Stimulated activated CD8-positive, alpha-beta memory T cell treated with anti-CD3 and anti-CD28 coated beads, Interleukin-7, amount 100 ng/mL, for 24 hours (primary cell): Measurements from ENCODE around the gene STPG2.

Experiments
- DNase-seq: peaks from one replicate; pipeline ENCODE4 v3.0.0-alpha.2; 2020; ENCODE audit warnings: low read depth

The STPG2 gene

GRCh38 chr4:98143001-98143899 is at the start of gene STPG2:
STPG2 (minus strand) TSS chr4:98143476.
- peak; percentile 79 for DNase-seq

DNA sequence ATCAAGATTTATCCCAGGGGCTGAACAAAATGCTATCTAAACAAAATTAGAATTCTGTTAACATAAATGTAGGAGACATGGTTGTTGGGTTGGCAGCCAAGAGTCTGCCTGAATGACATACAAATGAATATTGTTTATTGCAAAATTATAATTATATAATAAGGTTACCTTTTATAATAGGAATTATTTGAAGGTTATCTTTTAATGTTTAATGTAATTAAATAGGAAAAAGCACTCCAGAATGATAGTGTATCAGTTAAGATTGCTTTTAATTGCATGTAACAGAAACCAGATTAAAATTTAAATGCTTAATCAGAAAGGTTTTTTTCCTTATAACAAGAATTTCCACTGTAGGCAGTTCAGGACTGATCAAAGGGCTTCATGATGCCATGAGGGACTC is 42.0 kb upstream of the STPG2 start:
- no peak for DNase-seq

DNA sequence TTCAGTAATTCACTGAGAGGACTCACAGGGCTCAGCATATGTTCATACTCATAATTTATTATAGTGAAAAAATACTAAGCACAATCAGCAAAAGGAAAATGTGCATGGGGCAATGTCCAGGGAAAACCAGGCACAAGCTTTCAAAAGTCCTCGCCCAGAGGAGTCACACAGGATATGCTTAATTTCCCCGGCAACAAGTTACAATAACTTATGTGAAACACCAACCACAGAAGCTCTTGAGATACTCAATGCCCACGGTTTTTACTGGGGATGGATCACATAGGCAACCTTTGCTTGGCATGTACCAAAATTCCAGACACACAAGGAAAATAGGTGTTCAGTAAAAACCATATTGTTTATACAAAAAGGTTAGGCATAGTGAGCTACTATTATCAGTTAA is 38.5 kb upstream of the STPG2 start:
- DNase-seq, result no peak

DNA sequence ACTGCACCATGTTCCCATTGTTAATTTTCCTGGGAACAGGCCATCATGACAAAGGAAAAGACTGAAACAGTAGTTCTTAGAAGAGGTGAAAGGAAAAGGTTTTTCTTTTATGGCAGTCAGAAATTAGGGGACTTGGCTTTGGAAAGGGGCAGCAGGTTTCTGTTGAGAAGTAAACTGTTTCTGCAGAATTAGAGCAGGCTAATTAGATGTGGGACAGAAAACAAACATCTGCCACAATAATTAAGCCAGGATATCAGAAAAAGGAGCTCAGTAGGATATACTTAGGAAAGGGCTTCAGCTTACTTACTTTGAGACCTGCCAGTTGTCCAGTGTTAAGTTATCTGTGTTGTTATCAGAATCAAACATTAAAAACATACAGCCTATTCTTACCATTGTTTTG is 36.7 kb upstream of the STPG2 start:
- DNase-seq, result no peak

DNA sequence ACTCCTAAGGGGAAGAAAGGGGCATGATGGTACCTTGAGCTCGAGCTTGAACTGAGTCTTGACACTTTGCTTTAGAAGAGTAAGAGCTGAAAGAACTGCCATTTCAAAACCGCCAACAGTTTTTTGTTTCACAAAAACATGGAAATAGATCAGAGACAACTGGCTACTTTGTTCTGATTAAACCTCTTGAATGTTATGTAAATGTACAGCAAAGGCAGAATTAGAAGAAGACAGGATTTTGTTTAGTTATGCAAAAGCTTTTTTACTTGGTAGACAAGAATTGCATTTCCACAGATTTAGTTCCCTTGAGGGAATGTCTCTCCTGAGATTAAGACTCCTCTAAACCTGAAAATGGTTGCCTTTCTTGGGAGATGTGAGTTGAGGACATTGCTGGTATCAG is 33.3 kb upstream of the STPG2 start:
- DNase-seq, result no peak

DNA sequence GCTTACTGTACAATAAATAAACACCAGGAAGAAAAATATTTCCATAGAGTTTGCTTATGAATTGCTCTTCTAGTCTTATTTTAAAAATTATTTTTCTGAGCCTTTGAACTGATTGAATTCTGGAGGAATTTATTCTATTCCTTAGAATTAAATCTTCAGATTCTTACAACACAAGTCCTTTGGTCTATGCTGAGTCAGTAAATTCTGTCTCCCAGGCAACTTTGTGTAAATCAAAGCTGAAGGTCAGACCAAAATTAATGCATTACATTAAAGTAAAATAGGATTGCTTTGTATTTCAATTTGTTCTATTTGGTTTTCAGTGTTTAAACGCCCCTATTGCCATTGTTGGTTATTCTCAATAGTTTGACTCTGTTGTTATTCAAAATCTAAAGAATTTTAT is 26.8 kb upstream of the STPG2 start:
- no peak for DNase-seq

- no peak for DNase-seq
Observed at GRCh38 chr4:98166731-98167041, 23.4 kb upstream of the STPG2 start.

- DNase-seq, result no peak
Observed at GRCh38 chr4:98166025-98166730, 22.9 kb upstream of the STPG2 start.

- DNase-seq, result no peak
Observed at GRCh38 chr4:98162696-98163095, 19.4 kb upstream of the STPG2 start.

DNA sequence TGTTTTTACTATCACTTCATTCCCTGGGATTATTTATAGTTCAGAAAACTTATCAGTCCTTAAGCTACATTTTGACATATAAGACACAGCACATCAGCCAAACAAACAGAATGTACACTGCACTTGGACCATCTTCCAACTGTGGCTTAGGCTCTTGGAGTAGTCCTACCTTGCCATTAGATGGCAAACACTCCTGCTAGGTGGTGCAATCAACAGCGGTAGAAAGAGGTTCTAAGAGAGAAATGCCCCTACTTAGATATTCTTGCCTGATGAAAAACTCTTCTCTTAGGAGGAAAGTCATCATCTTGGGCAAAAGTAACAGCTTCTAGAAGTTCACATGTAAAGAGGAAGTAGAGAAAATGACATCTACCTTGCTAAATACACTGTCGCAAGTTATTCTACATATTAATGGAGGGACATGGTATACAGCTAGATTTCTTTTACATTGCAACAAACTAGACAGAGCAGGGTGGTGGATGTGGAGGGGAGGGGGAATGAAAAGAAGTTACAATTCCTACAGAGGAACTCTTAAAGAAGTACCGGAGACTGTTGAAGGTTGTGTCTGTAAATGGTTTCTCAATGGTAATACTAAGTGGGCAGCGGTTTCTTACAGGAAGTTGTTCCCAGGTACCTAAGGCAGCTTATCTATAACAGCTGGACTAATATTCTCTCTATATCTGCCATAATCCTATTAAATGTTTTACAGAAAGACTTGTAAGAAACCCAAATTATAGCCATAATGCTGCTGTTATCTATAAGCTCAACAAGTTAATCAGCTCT is 8.1 kb upstream of the STPG2 start:
- no peak for DNase-seq

DNA sequence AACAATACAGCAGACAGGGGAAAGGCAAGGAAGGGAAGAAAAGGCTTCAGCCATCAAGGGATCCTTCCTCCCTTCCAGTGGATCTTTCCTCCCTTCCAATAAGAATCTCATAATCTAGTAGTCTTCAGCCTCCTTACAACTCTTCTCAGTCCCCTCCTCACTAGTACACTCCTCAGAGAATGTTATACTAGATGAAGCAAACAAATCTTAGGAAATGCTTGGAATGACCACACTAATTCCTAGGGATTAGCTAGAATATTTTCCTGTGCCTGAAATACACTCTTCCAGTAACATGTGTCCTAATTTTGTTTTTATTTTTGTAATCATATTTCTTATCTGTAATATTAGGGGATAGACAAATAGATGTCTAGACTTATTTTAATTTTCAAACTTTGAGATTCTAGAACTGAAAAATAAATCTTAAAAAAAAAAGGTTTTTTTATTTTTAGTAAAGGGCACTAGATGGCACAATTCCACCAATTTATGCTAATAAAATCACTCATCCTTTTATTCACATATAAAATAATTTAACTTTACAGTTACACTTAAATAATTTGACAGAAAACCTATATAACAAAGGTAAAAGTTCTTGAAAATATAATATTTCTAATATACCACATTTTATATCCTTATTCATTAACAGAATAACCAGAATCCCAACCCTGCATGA is 7.0 kb upstream of the STPG2 start:
- no peak for DNase-seq

GRCh38 chr4:98148856-98149255 is 5.6 kb upstream of the STPG2 start:
- DNase-seq, result no peak

DNA sequence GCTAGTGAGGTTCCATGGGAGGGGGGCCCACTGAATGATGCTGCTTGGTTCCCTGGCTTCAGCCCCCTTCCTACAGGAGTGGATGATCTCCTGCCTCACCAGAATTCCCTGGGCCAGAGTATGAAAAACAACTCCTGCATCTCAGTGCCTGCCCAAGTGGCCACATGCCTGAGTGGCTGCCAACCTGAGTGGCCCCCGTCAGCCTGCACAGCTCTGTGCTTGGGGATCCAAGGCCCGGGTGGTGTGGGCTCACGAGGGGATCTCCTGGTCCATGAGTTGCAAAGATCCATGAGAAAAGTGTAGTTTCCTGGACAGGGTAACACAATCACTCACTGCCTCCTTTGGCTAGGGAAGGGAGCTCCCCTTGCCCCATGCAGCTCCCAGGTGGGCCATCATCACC is 17.1 kb downstream of the STPG2 start:
- DNase-seq, result no peak

DNA sequence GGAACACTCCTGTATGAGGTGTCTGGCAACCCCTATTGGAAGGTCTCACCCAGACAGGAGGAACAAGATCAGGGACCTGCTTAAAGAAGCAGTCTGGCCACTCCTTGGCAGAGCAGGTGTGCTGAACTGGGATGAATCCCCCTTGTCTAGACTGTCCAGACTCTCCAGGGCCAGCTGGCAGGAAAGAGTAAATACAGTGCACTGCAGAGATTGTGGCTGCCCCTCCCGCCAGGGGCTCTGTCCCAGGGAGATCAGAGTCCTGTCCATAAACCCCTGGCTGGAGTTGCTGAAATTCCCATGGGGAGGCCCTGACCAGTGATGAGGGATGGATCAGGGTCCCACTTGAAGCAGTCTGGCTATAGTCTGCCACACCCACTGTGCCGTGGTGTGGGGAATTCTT is 17.7 kb downstream of the STPG2 start:
- DNase-seq, result no peak

DNA sequence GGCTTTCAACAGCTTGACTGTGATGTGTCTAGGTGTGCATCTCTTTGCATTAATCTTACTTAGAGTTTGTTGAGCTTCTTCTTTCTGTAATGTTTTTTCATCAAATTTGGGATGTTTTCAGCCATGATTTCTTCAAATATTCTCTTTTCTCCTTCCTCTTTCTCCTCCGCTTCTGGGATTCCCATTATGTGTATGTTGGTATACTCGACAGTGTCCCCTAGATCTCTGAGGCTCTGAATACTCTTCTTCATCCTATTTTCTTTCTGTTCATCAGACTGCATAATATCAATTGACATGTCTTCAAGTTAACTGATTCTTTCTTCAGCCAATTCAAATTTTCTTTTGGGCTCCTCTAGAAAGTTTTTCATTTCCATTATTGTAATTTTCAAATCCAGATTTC is 25.9 kb downstream of the STPG2 start:
- no peak for DNase-seq

DNA sequence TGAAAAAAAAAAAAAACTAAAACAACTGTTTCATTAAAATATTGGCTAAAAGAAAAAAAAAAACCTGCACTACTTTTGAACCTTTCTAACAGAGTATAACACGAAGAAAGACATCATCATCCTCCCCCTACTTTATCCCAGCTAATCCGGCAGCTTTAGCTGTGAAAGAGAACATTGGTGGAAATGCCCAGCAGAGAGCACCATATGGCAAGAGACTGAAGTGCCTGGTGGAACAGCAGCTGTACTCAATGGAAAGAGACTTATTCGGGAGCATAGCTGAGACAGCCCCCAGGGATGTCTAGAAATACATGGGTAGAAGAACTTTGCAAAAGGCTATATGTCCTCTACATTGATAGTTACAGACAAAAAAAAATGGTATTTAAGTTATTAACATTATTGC is 30.3 kb downstream of the STPG2 start:
- DNase-seq, result no peak

DNA sequence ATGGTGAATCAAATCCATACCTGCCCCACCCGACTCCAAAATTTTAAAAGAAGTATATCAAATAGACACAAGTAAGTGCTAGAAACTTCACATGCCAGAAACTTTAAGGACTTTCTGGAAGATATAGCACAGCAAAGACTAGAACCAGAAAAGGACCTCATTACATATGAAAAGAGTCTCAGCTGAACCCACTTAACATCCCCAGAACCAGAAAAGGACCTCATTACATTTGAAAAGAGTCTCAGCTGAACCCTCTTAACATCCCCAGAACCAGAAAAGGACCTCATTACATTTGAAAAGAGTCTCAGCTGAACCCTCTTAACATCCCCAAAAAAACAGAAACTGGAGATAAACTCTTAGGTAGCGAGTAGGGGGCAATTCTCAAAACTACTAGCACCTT is 32.3 kb downstream of the STPG2 start:
- DNase-seq, result no peak

GRCh38 chr4:98110214-98110613 is 33.1 kb downstream of the STPG2 start:
- DNase-seq, result no peak

DNA sequence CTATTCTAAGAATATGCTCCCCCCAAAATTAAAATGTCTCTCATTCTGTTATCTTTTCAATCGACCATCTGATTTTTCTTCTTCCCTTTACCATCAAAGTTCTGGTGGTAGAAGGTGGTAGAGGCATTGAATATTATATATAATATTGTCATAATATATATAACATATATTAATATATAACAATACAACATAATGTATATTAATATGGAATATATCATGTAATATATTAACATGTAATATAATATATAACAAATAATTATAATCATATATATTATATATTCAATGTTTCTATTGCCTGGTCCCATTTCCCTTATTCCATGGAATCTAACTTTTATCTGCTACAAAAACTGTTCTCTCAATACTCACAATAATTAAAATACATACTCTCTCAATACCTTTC is 40.6 kb downstream of the STPG2 start:
- DNase-seq, result no peak

DNA sequence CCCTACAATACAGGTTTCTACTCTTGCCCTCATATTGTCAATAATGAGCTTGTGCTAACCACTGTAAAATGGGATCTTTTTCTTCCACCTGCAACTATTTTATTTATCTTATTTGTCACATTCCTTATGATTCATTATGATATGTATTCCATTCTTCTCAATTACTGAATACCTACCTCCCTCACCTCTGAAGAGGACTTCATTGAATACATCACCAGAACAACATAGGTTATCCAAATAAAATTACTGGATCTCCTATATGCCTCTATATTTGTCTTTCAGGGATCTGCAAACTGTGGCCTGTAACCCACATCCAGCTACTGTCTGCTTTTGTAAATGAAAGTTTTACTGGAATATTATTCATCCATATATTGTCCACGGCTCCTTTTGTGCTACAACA is 41.3 kb downstream of the STPG2 start:
- DNase-seq, result no peak

- no peak for DNase-seq
Observed at GRCh38 chr4:98098764-98099163, 44.5 kb downstream of the STPG2 start.

- no peak for DNase-seq
Observed at GRCh38 chr4:98094118-98094517, 49.2 kb downstream of the STPG2 start.
